Measurements from ENCODE around the gene ATP6AP1.
"Not testable (repeated sequence)": the region's sequence is repeated elsewhere in the genome, so short reads cannot be mapped to it uniquely, and the experiment has no call there.

Gene ATP6AP1

GRCh38 chrX:154381271-154381670 is 47.2 kb upstream of the ATP6AP1 start:
- DNase-seq (ENCODE audit: low read depth) = no peak
- no peak overlapping the region for H3K4me3 ChIP-seq (ENCODE audit: low read depth, low read length)
- TF ChIP-seq MAX (IDR thresholded peaks at IDR 0.05; ENCODE audit: low read depth, low read length) = no peak
- no peak for TF ChIP-seq POLR2A (IDR thresholded peaks at IDR 0.05; ENCODE audit: extremely low read depth, insufficient read length)
- no peak for TF ChIP-seq MYC (IDR thresholded peaks at IDR 0.05; ENCODE audit: low read depth, low read length)
- TF ChIP-seq CTCF (IDR thresholded peaks at IDR 0.05; ENCODE audit: low read depth, low read length) = no peak

GRCh38 chrX:154382483-154383069 is 45.9 kb upstream of the ATP6AP1 start:
- H3K4me3 ChIP-seq (ENCODE audit: low read depth, low read length) = no peak overlapping the region
- no peak for TF ChIP-seq MYC (IDR thresholded peaks at IDR 0.05; ENCODE audit: low read depth, low read length)
- TF ChIP-seq MAX (IDR thresholded peaks at IDR 0.05; ENCODE audit: low read depth, low read length) = no peak
- no peak for TF ChIP-seq CTCF (IDR thresholded peaks at IDR 0.05; ENCODE audit: low read depth, low read length)
- TF ChIP-seq POLR2A (IDR thresholded peaks at IDR 0.05; ENCODE audit: extremely low read depth, insufficient read length) = no peak
- no peak for DNase-seq (ENCODE audit: low read depth)

- TF ChIP-seq MYC (IDR thresholded peaks at IDR 0.05; ENCODE audit: low read depth, low read length) = no peak
- no peak for TF ChIP-seq CTCF (IDR thresholded peaks at IDR 0.05; ENCODE audit: low read depth, low read length)
- TF ChIP-seq POLR2A (IDR thresholded peaks at IDR 0.05; ENCODE audit: extremely low read depth, insufficient read length) = no peak
- no peak for TF ChIP-seq MAX (IDR thresholded peaks at IDR 0.05; ENCODE audit: low read depth, low read length)
- H3K4me3 ChIP-seq (ENCODE audit: low read depth, low read length) = no peak overlapping the region
- no peak for DNase-seq (ENCODE audit: low read depth)
Measured at GRCh38 chrX:154383359-154384283, 44.9 kb upstream of the ATP6AP1 start.

- H3K4me3 ChIP-seq (ENCODE audit: low read depth, low read length) = no peak overlapping the region
- TF ChIP-seq CTCF (IDR thresholded peaks at IDR 0.05; ENCODE audit: low read depth, low read length) (no peak), POLR2A (IDR thresholded peaks at IDR 0.05; ENCODE audit: extremely low read depth, insufficient read length) (no peak), MYC (IDR thresholded peaks at IDR 0.05; ENCODE audit: low read depth, low read length) (no peak), MAX (IDR thresholded peaks at IDR 0.05; ENCODE audit: low read depth, low read length) (no peak)
Measured at GRCh38 chrX:154384284-154384892, 44.1 kb upstream of the ATP6AP1 start.

GRCh38 chrX:154388094-154388493 is 40.4 kb upstream of the ATP6AP1 start:
- DNase-seq (ENCODE audit: low read depth) = not testable (repeated sequence)

More at GRCh38 chrX:154384284-154384892, 44.1 kb upstream of the ATP6AP1 start:
- peak; percentile 37 for DNase-seq (ENCODE audit: low read depth)

GRCh38 chrX:154388649-154389048 is 39.8 kb upstream of the ATP6AP1 start:
- not testable (repeated sequence) for DNase-seq (ENCODE audit: low read depth)

More at GRCh38 chrX:154388094-154388493, 40.4 kb upstream of the ATP6AP1 start:
- H3K4me3 ChIP-seq (ENCODE audit: low read depth, low read length) = not testable (repeated sequence)

GRCh38 chrX:154389812-154390747 is 38.4 kb upstream of the ATP6AP1 start:
- not testable (repeated sequence) for H3K4me3 ChIP-seq (ENCODE audit: low read depth, low read length); DNase-seq (ENCODE audit: low read depth)

More at GRCh38 chrX:154388649-154389048, 39.8 kb upstream of the ATP6AP1 start:
- not testable (repeated sequence) for H3K4me3 ChIP-seq (ENCODE audit: low read depth, low read length)

GRCh38 chrX:154396363-154396762 is 32.1 kb upstream of the ATP6AP1 start:
- DNase-seq (ENCODE audit: low read depth); H3K4me3 ChIP-seq (ENCODE audit: low read depth, low read length): not testable (repeated sequence)
